Tibial nerve (tissue), 4 donors: ENCODE results near the gene FNDC1.

ENCODE experiments used
- CTCF ChIP-seq, 5 experiments: fragments of 200-600 bp in 3 of 5; fragments of 450-650 bp in 2 of 5; sonication (generic) in 3 of 5; IDR thresholded peaks; one replicate each; pipeline ENCODE4 v1.5.1; 2016 to 2019; ENCODE audit warnings: antibody characterized with exemption in 5 of 5, mild to moderate bottlenecking in 3 of 5, moderate library complexity in 2 of 5
- EP300 ChIP-seq, 2 donors: sonication (generic); formaldehyde crosslinking; IDR thresholded peaks; one replicate each; pipeline ENCODE4 v1.6.1; 2017; ENCODE audit warnings: antibody characterized with exemption in 2 of 2, mild to moderate bottlenecking in 1 of 2
- POLR2A ChIP-seq, 2 donors: fragments of 450-650 bp; IDR thresholded peaks; one replicate each; pipeline ENCODE4 v1.6.1; 2017; ENCODE audit warnings: antibody characterized with exemption in 2 of 2, mild to moderate bottlenecking in 2 of 2, moderate library complexity in 2 of 2

DNA sequence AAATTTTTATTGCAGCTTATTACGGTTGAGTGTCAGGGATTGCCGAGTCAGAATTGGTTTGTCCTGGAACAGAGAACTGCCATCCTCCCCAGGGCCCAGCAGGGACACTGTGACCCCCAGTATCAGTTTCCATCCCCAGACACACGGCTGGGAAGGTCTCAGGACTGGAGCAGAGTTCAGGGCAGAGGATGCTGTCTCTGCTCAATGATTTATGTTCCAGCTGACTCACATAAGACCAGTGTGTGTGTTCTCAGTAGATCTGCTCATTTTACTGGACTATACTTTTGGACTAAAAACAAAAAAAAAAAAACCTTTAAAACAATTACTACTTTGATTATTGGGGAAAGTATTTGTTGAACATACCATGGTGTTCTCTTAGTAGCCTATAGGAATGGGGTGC is 44.2 kb downstream of the FNDC1 start:
- no peak for TF ChIP-seq CTCF (IDR thresholded peaks at IDR 0.05)
- no peak for TF ChIP-seq POLR2A (IDR thresholded peaks at IDR 0.05)
- TF ChIP-seq EP300 (IDR thresholded peaks at IDR 0.05) = no peak
